HEK293 (cell line): ENCODE results near the gene VEGFB.

Experiments
- GLIS2 ChIP-seq: fragments of 450-650 bp; formaldehyde crosslinking; IDR thresholded peaks from 2 replicates; pipeline ENCODE4 v1.5.1; 2016; ENCODE audit warnings: missing biosample characterization, missing genetic modification characterization
- YY1 ChIP-seq: fragments of 450-650 bp; formaldehyde crosslinking; IDR thresholded peaks from 2 replicates; pipeline ENCODE4 v1.5.1; 2018; ENCODE audit warnings: missing biosample characterization, missing genetic modification characterization
- ZNF473 ChIP-seq: fragments of 450-650 bp; formaldehyde crosslinking; IDR thresholded peaks from 2 replicates; pipeline ENCODE4 v1.5.1; 2017; ENCODE audit warnings: missing biosample characterization, missing genetic modification characterization
- ZNF549 ChIP-seq: fragments of 450-650 bp; IDR thresholded peaks from 2 replicates; pipeline ENCODE4 v1.5.1; 2018; ENCODE audit warnings: missing biosample characterization, missing genetic modification characterization, mild to moderate bottlenecking, inconsistent platforms, moderate library complexity
- TF ChIP-seq, protein P1 (sequence below): fragments of 450-650 bp; formaldehyde crosslinking; IDR thresholded peaks from 2 replicates; pipeline ENCODE4 v1.5.1; 2016; ENCODE audit warnings: missing biosample characterization, missing genetic modification characterization

DNA sequence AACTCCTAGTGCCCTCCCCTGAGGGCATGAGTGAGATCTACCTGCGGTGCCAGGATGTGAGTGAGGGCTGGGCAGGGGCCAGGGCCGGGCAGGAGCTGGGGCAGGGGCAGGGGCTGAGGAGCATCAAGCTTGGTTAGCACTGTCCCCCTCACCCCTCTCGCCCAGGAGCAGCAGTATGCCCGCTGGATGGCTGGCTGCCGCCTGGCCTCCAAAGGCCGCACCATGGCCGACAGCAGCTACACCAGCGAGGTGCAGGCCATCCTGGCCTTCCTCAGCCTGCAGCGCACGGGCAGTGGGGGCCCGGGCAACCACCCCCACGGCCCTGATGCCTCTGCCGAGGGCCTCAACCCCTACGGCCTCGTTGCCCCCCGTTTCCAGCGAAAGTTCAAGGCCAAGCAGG, 14.1 kb upstream of the VEGFB start:
- TF ChIP-seq YY1: no peak
- no peak for TF ChIP-seq ZNF549
- TF ChIP-seq, protein P1, sequence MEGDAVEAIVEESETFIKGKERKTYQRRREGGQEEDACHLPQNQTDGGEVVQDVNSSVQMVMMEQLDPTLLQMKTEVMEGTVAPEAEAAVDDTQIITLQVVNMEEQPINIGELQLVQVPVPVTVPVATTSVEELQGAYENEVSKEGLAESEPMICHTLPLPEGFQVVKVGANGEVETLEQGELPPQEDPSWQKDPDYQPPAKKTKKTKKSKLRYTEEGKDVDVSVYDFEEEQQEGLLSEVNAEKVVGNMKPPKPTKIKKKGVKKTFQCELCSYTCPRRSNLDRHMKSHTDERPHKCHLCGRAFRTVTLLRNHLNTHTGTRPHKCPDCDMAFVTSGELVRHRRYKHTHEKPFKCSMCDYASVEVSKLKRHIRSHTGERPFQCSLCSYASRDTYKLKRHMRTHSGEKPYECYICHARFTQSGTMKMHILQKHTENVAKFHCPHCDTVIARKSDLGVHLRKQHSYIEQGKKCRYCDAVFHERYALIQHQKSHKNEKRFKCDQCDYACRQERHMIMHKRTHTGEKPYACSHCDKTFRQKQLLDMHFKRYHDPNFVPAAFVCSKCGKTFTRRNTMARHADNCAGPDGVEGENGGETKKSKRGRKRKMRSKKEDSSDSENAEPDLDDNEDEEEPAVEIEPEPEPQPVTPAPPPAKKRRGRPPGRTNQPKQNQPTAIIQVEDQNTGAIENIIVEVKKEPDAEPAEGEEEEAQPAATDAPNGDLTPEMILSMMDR (tag by site-specific recombination): no peak
- TF ChIP-seq ZNF473 (tag by site-specific recombination): no peak
- TF ChIP-seq GLIS2: no peak
